Testis (tissue), 3 donors: ENCODE data around the gene TEAD3. TPM values are rescaled to one million over a fixed set of nuclear protein-coding genes. Genes with fewer than 3 reads are reported as not detected.

Experiments used
- DNase-seq: peaks from one replicate; pipeline ENCODE4 v3.0.0-alpha.2; 2019
- H3K27ac ChIP-seq, 2 donors: fragments of 200-600 bp; sonication (generic); one replicate each; pipeline ENCODE4 v1.5.1; 2019
- H3K27me3 ChIP-seq: fragments of 200-600 bp; sonication (generic); one replicate; pipeline ENCODE4 v1.5.1; 2019
- H3K36me3 ChIP-seq: fragments of 200-600 bp; sonication (generic); one replicate; pipeline ENCODE4 v1.5.1; 2017; ENCODE audit warnings: low read depth; ENCODE audit errors: missing control alignments
- H3K4me1 ChIP-seq: fragments of 200-600 bp; sonication (generic); one replicate; pipeline ENCODE4 v1.5.1; 2019
- H3K4me3 ChIP-seq, 2 donors: fragments of 200-600 bp; sonication (generic); one replicate each; pipeline ENCODE4 v1.5.1; 2017 to 2019
- H3K9me3 ChIP-seq: fragments of 200-600 bp; sonication (generic); one replicate; pipeline ENCODE4 v1.5.1; 2017
- POLR2A ChIP-seq: fragments of 450-650 bp; IDR thresholded peaks from one replicate; pipeline ENCODE4 v1.6.1; 2017; ENCODE audit warnings: antibody characterized with exemption, mild to moderate bottlenecking, moderate library complexity
- WGBS, 2 donors: methylation state at CpG; one replicate each; pipeline ENCODE4 v1.1.5; 2018; 5-methylcytosine and 5-hydroxymethylcytosine counted together
- intact Hi-C: fragments of 100-400 bp; cut with DNase I; formaldehyde crosslinking; loops from one replicate; pipeline ENCODE4 v1.15.1; 2023; ENCODE audit warnings: low total_unique reads
- polyA plus RNA-seq: library from polyadenylated mRNA; stranded (reverse); fragments of 350-450 nt; fragmentation: Illumina TruSeq; extraction: RNeasy Lipid Tissue Mini Kit (QIAGEN cat#74804); gene quantifications from one replicate; pipeline ENCODE4 v1.2.3, GENCODE V29; 2014; ENCODE audit warnings: low read depth, low replicate concordance; ENCODE audit not compliant: insufficient read depth
- total RNA-seq, 2 donors: library from RNA; depleted of rRNA; stranded (reverse); fragments of >200 nt; gene quantifications; one replicate each; pipeline ENCODE4 v1.2.3, GENCODE V29; 2016
- TF ChIP-seq, protein P1 (sequence below), 3 experiments: fragments of 450-650 bp in 2 of 3; fragments of 200-600 bp in 1 of 3; sonication (generic) in 1 of 3; IDR thresholded peaks; one replicate each; pipeline ENCODE4 v1.5.1; 2016 to 2019; ENCODE audit warnings: antibody characterized with exemption in 3 of 3, mild to moderate bottlenecking in 2 of 3, moderate library complexity in 1 of 3

TEAD3 gene
- total and polyA plus RNA-seq, 3 donors from 2014 or later, result 10.6 to 17.8 (median 16.2) TPM

- no peak for DNase-seq
- intact Hi-C loops, result no loop called here
- H3K27ac ChIP-seq, result no peak overlapping the region
- no peaks in the 10 kb centered on the region for H3K36me3 ChIP-seq
- no peak overlapping the region for H3K4me3 ChIP-seq
- TF ChIP-seq, protein P1, sequence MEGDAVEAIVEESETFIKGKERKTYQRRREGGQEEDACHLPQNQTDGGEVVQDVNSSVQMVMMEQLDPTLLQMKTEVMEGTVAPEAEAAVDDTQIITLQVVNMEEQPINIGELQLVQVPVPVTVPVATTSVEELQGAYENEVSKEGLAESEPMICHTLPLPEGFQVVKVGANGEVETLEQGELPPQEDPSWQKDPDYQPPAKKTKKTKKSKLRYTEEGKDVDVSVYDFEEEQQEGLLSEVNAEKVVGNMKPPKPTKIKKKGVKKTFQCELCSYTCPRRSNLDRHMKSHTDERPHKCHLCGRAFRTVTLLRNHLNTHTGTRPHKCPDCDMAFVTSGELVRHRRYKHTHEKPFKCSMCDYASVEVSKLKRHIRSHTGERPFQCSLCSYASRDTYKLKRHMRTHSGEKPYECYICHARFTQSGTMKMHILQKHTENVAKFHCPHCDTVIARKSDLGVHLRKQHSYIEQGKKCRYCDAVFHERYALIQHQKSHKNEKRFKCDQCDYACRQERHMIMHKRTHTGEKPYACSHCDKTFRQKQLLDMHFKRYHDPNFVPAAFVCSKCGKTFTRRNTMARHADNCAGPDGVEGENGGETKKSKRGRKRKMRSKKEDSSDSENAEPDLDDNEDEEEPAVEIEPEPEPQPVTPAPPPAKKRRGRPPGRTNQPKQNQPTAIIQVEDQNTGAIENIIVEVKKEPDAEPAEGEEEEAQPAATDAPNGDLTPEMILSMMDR (IDR thresholded peaks at IDR 0.05), result no peak
- no peak for TF ChIP-seq POLR2A
- H3K9me3 ChIP-seq, result no peaks in the 10 kb centered on the region
- H3K4me1 ChIP-seq, result no peaks in the 10 kb centered on the region
- H3K27me3 ChIP-seq, result no peaks in the 10 kb centered on the region
- 35 to 48% methylated on average over 6 to 19 of the region's 21 CpGs for WGBS, 2 donors
These were observed 9.1 kb upstream of the TEAD3 start for GRCh38 chr6:35505999-35506412.

GRCh38 chr6:35503534-35503933, 6.7 kb upstream of the TEAD3 start:
- H3K9me3 ChIP-seq, result no peaks in the 10 kb centered on the region
- TF ChIP-seq, protein P1 (IDR thresholded peaks at IDR 0.05), result no peak
- TF ChIP-seq POLR2A, result no peak
- no peak overlapping the region for H3K4me3 ChIP-seq
- DNase-seq, result no peak
- no peak overlapping the region for H3K27ac ChIP-seq
- no peaks in the 10 kb centered on the region for H3K36me3 ChIP-seq
- no peaks in the 10 kb centered on the region for H3K27me3 ChIP-seq
- no peaks in the 10 kb centered on the region for H3K4me1 ChIP-seq
- WGBS, 2 donors, result 79 to 91% methylated on average over 12 to 15 of the region's 15 CpGs
- intact Hi-C loops, result no loop called here

- no peaks in the 10 kb centered on the region for H3K36me3 ChIP-seq
- TF ChIP-seq, protein P1 (IDR thresholded peaks at IDR 0.05), result no peak
- no peak for TF ChIP-seq POLR2A
- 88 to 91% methylated on average over 2 of the region's 2 CpGs for WGBS, 2 donors
- no peaks in the 10 kb centered on the region for H3K9me3 ChIP-seq
- intact Hi-C loops, result no loop called here
- no peak overlapping the region for H3K27ac ChIP-seq
- H3K4me3 ChIP-seq, result no peak overlapping the region
- H3K4me1 ChIP-seq, result peaks cover 8% of the 10 kb centered on the region
- H3K27me3 ChIP-seq, result no peaks in the 10 kb centered on the region
- DNase-seq, result no peak
These were observed 4.9 kb upstream of the TEAD3 start for GRCh38 chr6:35501784-35502183.

GRCh38 chr6:35500782-35501181, 3.9 kb upstream of the TEAD3 start:
- intact Hi-C loops, result no loop called here
- no peak overlapping the region for H3K4me3 ChIP-seq

GRCh38 chr6:35499372-35499771, 2.5 kb upstream of the TEAD3 start:
- no peak for TF ChIP-seq POLR2A
- TF ChIP-seq, protein P1 (IDR thresholded peaks at IDR 0.05), result no peak
- WGBS, 2 donors, result 86 to 92% methylated on average over 4 of the region's 4 CpGs
- H3K4me3 ChIP-seq, result no peak overlapping the region
- DNase-seq, result no peak
- peaks cover 23% of the 10 kb centered on the region for H3K4me1 ChIP-seq
- H3K36me3 ChIP-seq, result no peaks in the 10 kb centered on the region
- intact Hi-C loops, result no loop called here
- no peaks in the 10 kb centered on the region for H3K9me3 ChIP-seq
- no peaks in the 10 kb centered on the region for H3K27me3 ChIP-seq
- no peak overlapping the region for H3K27ac ChIP-seq

More at GRCh38 chr6:35500782-35501181, 3.9 kb upstream of the TEAD3 start:
- no peak for DNase-seq
- no peaks in the 10 kb centered on the region for H3K36me3 ChIP-seq
- no peaks in the 10 kb centered on the region for H3K9me3 ChIP-seq
- TF ChIP-seq, protein P1 (IDR thresholded peaks at IDR 0.05), result no peak
- TF ChIP-seq POLR2A, result no peak
- H3K4me1 ChIP-seq, result peaks cover 11% of the 10 kb centered on the region
- WGBS, 2 donors, result 83 to 85% methylated on average over 6 of the region's 6 CpGs
- no peak overlapping the region for H3K27ac ChIP-seq
- H3K27me3 ChIP-seq, result no peaks in the 10 kb centered on the region
